ENCODE measurements around the gene TNS3.

The TNS3 gene

DNA sequence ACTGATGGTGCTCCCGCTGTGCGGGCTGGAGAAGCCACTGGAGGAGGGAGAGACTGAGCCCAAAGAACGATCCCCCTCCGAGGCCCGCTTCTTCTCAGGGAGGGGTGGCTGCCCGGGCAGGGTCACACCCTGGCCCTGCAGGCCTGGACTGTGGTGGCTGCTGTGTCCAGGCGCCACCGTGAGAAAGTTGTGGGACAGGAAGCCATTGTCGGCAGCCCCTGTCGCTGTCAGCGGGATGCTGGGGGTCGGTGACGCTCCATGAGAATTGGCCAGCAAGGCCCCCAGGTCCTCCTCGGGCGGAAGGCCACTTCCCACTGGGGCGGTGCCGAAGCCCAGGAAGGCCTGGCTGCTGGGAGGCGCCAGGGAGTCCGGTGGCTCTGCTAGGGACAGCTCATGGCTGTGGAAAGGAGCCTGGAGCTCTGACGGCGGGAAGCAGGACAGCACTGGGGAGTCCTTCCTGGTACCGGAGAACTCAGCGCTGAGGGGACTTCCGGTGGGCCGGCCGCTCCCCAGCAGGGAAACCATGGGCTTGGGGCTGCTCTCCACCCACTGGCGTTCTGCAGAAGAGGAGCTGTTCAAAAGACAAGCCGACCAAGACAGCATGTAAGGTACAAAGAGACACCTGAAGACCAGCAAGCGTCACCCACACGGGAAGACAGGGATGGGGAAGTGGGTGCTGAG lies 278.8 kb downstream of the TNS3 start:
- no peak for DNase-seq (ENCODE audit: low read depth)

DNA sequence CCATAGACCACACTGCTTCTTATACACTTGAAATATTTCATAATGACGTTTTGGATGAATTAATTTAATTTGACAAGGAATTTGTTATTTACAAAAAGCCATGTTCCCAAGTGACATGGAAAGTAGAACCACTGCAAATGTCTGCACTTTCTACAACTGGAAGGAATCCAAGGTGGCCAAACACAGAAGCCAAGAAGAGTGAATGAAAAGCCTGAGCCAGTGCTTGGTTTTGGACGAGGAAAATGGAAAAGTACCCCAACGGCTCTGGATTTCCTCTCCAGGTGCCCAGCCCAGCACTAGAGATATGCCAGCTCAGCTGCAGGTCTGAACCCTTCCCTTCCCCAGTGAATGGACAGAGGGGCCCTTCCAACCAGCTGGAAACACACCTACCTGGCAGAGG lies 279.4 kb downstream of the TNS3 start:
- DNase-seq (ENCODE audit: low read depth): no peak

- no peak for DNase-seq (ENCODE audit: low read depth)
Measured at GRCh38 chr7:47301657-47302295, 280.1 kb downstream of the TNS3 start.

GRCh38 chr7:47301105-47301477 lies 280.8 kb downstream of the TNS3 start:
- no peak for DNase-seq (ENCODE audit: low read depth)

- DNase-seq (ENCODE audit: low read depth): no peak
Measured at GRCh38 chr7:47300472-47301104, 281.3 kb downstream of the TNS3 start.

GRCh38 chr7:47299496-47299895 lies 282.4 kb downstream of the TNS3 start:
- no peak for DNase-seq (ENCODE audit: low read depth)

- DNase-seq (ENCODE audit: low read depth): no peak
Measured at GRCh38 chr7:47298636-47299035, 283.3 kb downstream of the TNS3 start.

- no peak for DNase-seq (ENCODE audit: low read depth)
Measured at GRCh38 chr7:47297120-47297519, 284.8 kb downstream of the TNS3 start.

DNA sequence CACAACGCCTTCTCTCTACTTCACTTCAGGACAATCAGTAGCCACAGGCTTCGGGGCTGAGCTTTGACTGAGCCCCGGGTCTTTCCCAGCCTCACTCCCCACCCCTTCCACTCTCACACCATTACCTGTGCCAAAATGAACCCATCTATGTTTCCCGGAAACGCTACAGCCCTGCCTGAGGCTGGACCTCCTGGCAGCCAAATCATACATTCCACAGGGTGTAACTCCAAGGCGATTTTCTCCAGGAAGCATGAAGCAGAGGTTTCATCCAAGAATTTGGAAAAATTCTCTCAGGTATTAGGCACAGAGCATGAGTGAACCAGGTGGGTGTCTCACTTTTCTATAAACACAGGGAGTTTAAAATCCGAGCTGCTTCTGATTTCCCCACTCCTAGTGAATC lies 286.3 kb downstream of the TNS3 start:
- no peak for DNase-seq (ENCODE audit: low read depth)

- no peak for DNase-seq (ENCODE audit: low read depth)
Measured at GRCh38 chr7:47294556-47295222, 287.2 kb downstream of the TNS3 start.

DNA sequence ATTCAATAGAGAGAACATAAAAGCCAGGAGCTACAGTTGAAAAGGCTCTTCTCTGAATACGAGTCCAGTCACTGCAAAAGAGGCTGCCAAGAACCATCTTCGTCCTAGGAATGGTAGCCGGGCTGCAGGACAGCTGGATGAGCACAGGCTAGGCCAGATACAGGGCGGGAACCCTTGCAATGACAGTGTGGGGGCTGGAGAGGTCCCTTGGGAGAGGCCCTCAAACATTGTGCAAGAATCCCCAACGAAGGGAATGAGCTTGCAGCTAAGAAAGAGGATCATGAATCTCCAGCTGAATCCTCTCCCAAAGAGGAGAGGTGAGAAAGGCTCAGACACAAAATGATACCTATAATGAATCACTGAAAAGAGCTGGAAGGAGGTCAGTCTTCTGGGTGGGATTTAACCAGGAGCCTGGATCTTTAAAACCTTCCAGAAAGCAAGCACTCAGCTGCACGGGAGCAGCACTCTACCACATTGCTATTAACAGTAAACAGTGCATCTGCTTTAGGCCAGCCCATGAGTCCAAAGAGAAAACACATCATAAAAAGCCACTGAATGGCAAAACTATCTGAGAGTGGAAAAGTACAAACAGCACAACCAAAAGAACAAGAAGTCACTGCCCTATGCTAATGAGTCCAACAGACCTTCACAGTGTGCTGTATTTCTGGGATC lies 287.9 kb downstream of the TNS3 start:
- DNase-seq (ENCODE audit: low read depth): no peak

DNA sequence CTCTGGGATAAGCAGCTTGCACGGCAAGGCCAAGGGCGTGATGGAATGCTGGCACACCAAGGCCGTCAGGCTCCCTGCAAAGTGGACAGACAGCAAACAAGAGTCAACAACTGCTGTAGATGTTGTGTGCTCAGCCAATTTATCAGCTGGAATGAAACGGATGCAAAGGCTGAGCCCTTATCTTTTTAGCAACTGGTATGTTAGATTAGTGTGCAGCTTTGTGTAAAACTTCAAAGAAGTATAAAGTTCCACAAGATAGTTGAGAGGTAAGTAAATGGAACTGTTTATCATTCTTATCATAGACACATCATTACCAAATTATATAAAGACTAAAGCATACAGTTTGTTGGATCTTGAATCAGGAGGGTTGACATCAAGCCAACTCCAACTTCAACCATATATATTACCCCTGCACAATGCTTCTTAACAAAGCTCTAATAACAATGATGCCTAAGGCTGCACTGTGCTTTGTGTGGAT lies 289.0 kb downstream of the TNS3 start:
- DNase-seq (ENCODE audit: low read depth): no peak

DNA sequence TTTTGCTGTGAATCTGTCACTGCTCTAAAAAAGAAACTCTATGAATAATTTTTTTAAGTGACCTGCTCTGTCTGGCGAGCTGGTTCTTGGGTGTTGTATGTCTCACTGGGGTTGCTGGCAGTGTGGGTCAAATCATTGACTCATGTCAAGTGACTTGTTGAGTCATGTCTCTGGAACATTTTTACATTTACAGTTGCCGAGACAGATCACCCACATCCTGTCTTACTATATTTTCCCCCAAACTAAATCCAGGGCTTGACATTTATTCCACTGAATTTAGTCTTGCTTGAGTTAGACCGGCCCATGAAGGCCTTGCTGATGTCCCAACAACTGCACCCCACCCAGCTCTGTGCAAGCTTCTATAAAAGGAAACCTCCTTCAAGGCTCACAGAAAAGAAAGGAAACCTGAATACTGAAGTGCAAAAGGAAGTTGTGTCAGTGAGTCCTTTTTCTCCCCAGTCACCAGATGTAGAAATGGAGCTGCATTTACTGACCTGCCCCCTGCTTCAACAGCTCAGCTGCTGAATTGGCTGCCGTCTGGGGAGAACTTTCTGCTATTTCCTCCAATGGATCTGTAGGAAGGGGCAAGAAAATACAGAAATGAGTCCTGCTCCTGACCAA lies 290.3 kb downstream of the TNS3 start:
- peak; percentile 92 for DNase-seq (ENCODE audit: low read depth)

- no peak for DNase-seq (ENCODE audit: low read depth)
Measured at GRCh38 chr7:47290867-47291266, 291.0 kb downstream of the TNS3 start.

DNA sequence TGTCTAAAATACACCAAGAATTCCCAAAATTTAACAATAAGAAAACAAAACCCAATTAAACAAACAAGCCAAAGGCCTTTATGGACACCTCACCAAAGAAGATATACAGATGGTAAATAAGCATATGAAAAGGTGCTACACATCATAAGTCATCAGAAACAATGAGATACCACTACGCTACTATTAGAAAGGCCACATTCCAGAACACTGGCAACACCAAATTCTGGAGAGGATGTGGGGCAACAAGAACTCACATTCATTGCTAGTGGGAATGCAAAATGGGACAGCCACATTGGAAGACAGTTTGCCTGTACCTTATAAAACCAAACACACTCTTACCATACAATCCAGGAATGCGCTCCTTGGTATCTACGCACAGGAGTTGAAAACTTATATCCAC lies 291.4 kb downstream of the TNS3 start:
- no peak for DNase-seq (ENCODE audit: low read depth)

GRCh38 chr7:47288060-47288459 lies 293.9 kb downstream of the TNS3 start:
- DNase-seq (ENCODE audit: low read depth): no peak

DNA sequence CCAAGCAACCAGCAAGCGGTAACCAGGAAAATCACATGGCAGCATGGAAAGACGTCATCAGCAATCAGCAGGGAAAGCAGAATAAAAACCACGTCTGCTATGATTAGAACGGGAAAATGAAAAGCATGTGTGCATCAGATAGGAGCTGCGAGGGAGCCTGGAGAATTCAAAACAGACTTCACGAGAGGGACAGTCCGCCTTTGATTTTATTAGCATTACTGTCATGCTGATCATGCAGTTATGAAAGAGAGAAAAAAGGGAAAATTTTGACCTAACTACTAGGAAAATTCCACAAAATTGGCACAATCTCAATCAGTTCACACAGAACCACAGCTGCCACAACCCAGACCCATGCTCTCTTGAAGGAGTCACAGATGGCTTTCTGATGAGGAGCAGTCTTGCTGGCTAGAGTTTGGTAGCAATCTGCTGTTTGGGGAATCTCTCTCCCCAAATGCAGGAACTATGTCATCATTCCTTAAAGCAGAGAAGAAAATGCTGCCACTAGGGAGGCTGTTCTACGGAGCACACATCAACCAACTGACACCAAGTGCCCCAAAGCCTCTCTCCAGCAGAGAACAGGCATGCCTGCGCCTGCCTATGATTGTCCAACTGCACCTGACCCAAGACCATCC lies 295.9 kb downstream of the TNS3 start:
- DNase-seq (ENCODE audit: low read depth): peak; percentile 88

- DNase-seq (ENCODE audit: low read depth): no peak
Measured at GRCh38 chr7:47284691-47285635, 296.9 kb downstream of the TNS3 start.

DNA sequence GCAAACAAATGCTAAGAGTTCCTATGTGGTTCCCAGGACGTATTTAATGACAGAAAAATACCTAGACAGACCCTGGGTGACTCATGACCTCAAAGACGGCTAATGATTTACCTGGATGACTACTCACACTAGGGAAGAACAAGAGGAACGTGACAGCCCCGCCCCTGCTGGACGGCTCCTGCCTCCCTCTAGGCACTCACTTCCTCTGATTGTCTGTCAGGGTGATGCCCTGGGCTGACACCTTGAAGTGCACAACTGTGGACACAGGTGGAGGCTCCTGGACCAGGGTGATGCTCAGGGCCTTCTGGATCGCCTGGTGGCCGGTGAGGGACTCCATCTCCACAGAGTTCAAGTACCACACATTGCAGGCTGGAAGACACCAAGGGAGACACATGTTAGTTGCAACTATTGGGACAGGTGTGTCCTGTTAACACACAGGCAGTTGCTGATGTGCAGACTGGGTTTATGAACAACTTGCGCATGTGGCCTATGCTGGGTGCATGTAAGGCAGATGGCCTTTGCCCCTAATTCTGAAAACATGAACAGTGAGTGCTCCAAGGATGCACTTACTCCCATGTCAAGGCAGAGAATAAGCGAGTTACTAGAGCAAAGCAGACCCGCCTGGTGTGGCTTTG lies 298.3 kb downstream of the TNS3 start:
- no peak for DNase-seq (ENCODE audit: low read depth)

Data from GM04503 (cell line).